GM21737 (cell line): Measurements from ENCODE around the gene NOTUM.

Experiments used
- ATAC-seq: cut with Tn5 transposase; IDR thresholded peaks from one replicate; pipeline ENCODE4 v1.9.1; 2021; ENCODE audit warnings: mild to moderate bottlenecking, moderate library complexity; ENCODE audit not compliant: unreplicated experiment

Gene NOTUM

GRCh38 chr17:81961087-81961511 is at the start of gene NOTUM:
Gene NOTUM, minus strand, starts transcription at chr17:81961187. Its CDS starts 278 bp downstream, at chr17:81960909.
- no peak for ATAC-seq

DNA sequence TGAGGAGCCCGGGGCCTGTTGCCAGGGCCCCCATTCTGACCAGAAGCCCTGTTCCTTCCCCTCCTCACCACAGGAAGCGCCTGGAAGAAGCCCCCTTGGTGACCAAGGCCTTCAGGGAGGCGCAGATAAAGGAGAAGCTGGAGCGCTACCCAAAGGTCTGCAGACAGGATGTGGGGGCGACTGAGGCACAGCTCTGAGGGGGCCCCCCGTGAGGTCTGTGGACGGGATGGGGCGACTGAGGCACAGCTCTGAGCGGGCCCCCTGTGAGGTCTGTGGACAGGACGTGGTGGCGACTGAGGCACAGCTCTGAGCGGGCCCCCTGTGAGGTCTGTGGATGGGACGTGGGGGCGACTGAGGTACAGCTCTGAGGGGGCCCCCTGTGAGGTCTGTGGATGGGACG is 48.4 kb upstream of the NOTUM start:
- ATAC-seq: no peak

- ATAC-seq: no peak
Observed at GRCh38 chr17:82008941-82009405, 48.0 kb upstream of the NOTUM start.

DNA sequence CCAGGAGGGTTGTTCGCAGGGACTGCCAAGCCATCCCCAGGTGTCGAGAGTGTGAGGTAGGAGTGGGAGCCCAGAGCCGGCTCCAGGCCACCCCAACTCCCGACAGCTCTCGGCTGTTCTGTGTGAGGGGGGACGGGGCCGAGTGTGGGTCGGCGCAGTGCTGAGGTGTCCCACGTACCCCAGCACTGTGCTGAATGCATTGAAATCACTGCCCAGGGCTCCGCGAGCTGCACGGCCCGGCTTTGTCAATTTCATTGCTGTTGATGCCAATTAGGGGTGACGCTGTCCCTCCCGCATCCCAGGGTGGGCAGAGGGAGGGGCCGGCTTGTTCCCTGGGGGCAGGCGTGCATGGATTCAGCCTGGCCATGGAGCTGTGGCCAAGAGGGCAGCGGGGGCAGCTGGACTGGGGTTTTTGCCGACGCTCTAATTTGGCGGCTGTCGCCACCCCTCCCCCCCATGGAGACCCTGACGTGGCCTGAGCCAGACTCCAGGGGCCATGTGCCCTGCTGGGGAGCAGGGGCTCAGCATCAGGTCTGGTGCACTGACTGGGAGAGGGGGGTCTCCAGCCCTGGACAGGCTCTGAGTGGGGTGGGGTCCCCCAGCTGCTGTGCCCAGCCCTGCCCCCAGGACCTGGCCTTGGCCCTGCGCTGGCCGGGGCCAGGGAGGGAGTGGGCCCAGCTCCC is 47.4 kb upstream of the NOTUM start:
- no peak for ATAC-seq

DNA sequence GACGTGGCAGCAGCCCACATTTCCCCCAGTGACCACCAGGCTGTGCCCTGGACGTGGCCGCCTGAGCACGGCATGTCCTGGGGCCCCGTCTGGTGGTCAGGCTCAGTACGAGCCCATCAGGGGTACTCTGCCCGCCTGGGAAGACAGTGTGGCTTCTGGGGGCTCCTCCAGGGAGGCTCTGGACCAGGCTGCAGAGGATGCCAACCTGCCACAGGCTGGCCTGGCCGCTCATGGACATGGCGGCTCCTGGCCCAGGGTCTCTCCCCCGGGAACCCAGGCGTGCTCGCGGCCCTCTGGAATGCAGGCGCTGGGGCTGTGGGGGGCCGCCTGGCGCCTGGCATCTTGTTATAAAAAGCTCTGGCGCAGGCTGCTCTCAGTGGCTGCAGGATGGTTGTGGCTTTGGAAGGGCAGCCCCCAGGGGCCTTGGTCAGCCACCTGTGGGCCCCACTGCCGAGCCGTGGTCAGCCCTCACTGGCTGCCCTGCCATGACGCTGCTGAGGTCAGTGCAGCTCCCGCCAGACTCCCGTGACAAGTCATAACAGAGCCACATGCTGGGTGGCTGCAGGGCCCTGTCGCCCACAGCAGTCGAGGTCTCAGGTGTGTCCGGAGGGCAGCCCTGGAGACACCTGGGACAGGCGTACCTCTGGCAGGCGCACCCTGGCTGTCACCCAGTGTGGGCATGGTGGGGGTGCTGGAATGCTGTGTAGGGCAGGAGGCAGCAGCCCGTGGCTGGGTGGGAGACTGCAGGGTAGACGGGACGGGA is 46.7 kb upstream of the NOTUM start:
- ATAC-seq: no peak

DNA sequence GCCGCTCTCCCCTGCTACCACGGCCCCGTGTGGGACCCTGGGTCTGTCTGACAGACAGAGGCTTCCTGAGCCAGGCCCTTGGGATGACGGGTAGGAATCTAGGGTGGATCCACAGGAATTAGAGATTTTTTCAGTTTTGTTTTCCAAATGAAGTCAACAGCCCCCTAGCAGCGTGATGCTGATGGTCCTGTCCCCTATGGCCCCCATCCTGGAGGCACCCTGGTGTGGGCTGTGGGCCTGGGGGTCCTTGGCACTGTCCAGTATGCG is 46.2 kb upstream of the NOTUM start:
- no peak for ATAC-seq

- ATAC-seq: no peak
Observed at GRCh38 chr17:82006468-82007227, 45.7 kb upstream of the NOTUM start.

DNA sequence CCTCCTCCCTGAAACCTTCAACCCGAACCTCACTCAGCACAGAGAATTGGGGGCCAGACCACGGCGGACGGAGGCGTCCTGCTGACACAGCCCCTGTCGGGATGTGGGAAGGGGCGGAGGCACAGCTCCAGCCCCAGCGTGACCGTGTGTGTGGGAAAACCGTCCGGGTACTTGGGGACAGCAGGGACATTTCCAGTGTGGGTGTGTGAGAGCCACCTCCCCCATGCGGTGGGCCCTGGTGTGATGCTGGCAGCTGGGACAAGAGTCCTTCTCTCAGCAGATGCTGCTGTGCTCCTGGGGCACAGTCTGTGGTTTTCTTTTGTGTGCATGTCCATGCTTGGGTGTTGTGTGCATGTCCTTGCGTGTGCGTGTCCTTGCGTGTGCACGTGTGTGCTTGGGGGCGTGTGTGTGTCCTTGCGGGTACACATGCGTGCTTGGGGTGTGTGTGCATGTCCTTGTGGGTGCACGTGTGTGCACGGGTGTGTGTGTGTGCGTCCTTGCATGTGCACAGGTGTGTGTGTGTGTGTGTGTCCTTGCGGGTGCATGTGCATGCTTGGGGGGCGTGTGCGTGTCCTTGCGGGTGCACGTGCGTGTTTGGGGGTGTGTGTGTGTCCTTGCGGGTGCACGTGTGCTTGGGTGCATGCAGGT is 44.8 kb upstream of the NOTUM start:
- ATAC-seq: no peak

DNA sequence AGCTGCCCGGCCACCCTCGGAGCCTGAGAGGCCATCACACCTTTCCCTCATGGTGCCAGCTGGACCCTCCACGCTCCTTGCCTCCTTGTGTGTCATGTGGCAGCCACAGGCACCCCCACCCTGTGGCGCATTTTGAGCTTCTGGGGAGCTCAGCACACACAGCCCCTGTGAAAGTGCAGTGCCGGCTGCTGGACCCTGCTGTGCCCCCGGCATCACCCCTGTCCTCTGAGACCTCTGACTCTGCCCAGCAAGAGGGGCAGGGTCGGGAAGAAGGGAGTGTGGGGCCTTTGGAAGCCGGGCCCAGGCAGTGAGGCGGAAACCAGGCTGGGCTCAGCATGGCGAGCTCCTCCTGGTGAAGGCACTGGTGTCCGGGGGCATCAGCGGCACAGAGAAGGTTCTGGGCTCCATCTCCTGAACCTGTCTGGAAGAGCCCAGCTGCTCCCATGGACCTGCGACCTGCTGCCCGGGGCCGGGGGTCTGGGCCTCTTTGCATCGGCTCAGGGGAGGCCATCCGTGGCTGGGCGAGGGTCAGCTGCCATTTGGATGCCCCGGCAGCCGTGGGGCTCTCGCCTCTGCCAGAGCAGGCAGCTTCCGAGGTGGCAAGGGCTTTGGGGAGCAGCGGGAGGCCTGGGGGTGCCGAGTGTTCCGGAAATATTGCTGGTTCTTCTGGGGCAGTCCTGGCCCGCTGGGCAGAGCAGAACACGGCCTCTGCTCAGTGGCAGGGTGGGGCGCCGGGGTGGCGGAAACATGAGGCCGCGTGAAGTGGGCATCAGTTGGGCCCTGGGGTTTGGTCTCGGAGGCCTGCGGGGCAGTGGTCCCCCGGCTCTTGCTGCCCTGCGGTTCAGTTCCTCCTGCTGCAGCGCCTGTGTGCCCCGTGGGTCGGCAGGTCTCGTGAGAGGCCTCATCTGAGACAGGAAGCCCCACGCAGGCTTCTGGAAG is 43.8 kb upstream of the NOTUM start:
- no peak for ATAC-seq

- ATAC-seq: no peak
Observed at GRCh38 chr17:82003411-82004381, 42.7 kb upstream of the NOTUM start.

DNA sequence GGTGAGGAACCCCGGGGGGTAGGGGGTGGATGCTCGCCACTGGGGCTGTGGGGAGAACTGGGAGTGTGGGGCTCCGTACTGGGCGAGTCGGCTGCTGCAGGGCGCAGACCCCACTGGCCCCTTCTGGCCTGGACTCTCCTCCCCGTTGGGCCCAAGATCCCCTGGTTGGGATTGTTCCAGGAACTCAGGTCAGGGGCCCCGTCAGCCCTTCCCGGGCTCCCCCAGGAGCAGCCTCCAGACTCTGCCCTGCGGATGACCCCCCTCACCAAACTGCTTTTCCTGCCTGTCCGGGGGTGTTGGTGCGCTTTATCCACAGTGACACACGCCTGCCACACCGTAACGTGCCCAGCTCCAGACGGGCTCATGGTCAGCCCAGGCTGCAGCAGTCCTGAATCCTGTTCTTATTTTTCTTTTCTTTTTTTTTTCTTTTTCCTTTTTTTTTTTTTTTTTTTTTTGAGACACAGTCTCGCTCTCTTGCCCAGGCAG is 40.6 kb upstream of the NOTUM start:
- no peak for ATAC-seq

GRCh38 chr17:82000803-82001570 is 40.0 kb upstream of the NOTUM start:
- no peak for ATAC-seq

DNA sequence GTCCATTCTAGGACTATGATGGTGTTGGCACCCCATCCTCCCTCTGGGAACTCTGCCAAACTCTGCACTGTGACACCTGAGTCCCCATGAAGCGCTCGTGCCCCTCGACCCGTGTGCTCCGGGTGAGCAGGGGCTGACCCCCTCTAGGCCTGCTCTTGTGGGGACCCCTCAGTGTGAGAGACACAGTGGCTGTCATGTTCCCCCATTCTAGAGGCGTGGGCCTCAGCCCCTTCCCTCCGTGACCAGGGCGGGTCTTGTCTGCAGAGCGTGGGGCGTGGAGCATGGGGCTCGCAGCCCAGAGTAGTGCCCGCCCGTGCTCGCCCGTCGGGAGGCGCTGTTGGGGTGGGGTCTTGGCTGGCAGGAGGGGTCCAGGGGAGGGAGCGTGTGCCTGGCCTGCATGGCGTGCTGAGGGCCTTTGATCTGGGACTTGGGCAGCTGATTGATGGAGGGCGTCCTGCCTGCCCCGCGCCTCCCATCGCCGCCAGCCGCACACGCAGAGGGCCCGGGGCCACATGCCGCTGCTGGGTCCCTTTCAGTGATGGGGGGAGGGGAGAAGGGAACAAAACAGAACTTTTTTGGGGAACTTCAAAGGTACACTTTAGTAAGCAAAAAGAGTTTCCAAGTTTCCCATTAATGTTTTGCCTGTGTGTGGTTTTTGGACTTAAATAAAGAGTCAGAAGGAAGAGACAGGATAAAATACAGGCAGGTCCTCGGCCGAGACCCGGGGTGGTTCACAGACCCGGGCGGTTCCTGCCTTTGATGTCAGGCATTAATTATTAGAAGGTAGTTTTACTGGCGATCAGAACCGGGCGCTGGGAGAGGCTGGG is 39.2 kb upstream of the NOTUM start:
- ATAC-seq: no peak

DNA sequence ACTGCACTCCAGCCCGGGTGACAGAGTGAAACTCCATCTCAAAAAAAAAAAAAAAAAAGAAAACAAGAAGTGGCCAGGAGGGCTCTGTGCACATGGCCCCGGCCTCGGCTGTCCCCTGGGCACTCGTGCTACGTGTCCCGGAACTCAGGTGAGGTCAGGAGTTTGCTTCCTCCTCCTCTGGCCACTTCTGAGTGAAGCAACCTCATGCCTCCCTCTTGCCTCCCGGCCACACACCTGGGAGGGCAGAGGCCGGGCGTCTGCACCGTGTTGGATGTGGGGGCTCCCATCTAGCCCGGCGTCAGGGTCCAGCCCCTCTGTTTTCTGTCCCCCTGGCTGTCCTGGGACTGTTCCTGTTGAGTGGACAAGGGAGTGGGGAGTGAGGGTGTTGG is 38.6 kb upstream of the NOTUM start:
- ATAC-seq: no peak

- no peak for ATAC-seq
Observed at GRCh38 chr17:81998691-81999438, 37.9 kb upstream of the NOTUM start.

GRCh38 chr17:81998212-81998611 is 37.2 kb upstream of the NOTUM start:
- no peak for ATAC-seq
